Activated T-cell treated with anti-CD3 and anti-CD28 coated beads for 1 hour (primary cell): ENCODE measurements around the gene ADARB1.
A peak's percentile ranks its signal among the peaks of the same experiment; 100 is the strongest.

Experiments used
- DNase-seq: peaks from one replicate; pipeline ENCODE4 v3.0.0-alpha.2; 2020; ENCODE audit warnings: low read depth

Gene ADARB1

GRCh38 chr21:45226540-45227326 is 152.4 kb downstream of the ADARB1 start:
- no peak for DNase-seq

GRCh38 chr21:45227735-45228134 is 153.4 kb downstream of the ADARB1 start:
- DNase-seq: no peak

GRCh38 chr21:45228171-45228641 is 153.8 kb downstream of the ADARB1 start:
- DNase-seq: peak; percentile 44

- DNase-seq: no peak
These were observed 154.4 kb downstream of the ADARB1 start for GRCh38 chr21:45228656-45229240.

GRCh38 chr21:45231705-45232104 is 157.3 kb downstream of the ADARB1 start:
- no peak for DNase-seq

GRCh38 chr21:45234127-45234526 is 159.7 kb downstream of the ADARB1 start:
- DNase-seq: no peak

GRCh38 chr21:45234965-45235364 is 160.6 kb downstream of the ADARB1 start:
- DNase-seq: no peak

- DNase-seq: no peak
These were observed 161.1 kb downstream of the ADARB1 start for GRCh38 chr21:45235488-45235887.

GRCh38 chr21:45236481-45236880 is 162.1 kb downstream of the ADARB1 start:
- DNase-seq: no peak

- no peak for DNase-seq
These were observed 163.0 kb downstream of the ADARB1 start for GRCh38 chr21:45237401-45237800.

- no peak for DNase-seq
These were observed 167.0 kb downstream of the ADARB1 start for GRCh38 chr21:45241357-45241756.

GRCh38 chr21:45243603-45244002 is 169.2 kb downstream of the ADARB1 start:
- no peak for DNase-seq

- no peak for DNase-seq
These were observed 170.5 kb downstream of the ADARB1 start for GRCh38 chr21:45244799-45245340.

- no peak for DNase-seq
These were observed 172.3 kb downstream of the ADARB1 start for GRCh38 chr21:45246386-45247320.

- DNase-seq: no peak
These were observed 174.0 kb downstream of the ADARB1 start for GRCh38 chr21:45248301-45248892.

- no peak for DNase-seq
These were observed 174.6 kb downstream of the ADARB1 start for GRCh38 chr21:45248893-45249381.

- no peak for DNase-seq
These were observed 175.2 kb downstream of the ADARB1 start for GRCh38 chr21:45249626-45250025.

GRCh38 chr21:45250272-45250671 is 175.9 kb downstream of the ADARB1 start:
- no peak for DNase-seq

GRCh38 chr21:45250914-45251634 is 176.7 kb downstream of the ADARB1 start:
- no peak for DNase-seq

GRCh38 chr21:45251635-45252447 is 177.5 kb downstream of the ADARB1 start:
- DNase-seq: no peak
